ENCODE results near the gene PSD4. TPM values are rescaled to one million over a fixed set of nuclear protein-coding genes. Genes with fewer than 3 reads are reported as not detected.

The PSD4 gene
- total and polyA plus RNA-seq, 4 donors = 20.9 to 48.1 (median 29.0) TPM

- H3K27me3 ChIP-seq (ENCODE audit: control insufficient read depth in 3 of 3, insufficient read depth in 3 of 3, low read length in 2 of 3) = no peaks in the 10 kb centered on the region
- DNase-seq (peak in 2 of 3 donors; percentile 23 to 55), ATAC-seq (ENCODE audit: insufficient read depth, low FRiP score) (no peak)
- WGBS, 2 donors = 89 to 93% methylated on average over 3 of the region's 3 CpGs
- H3K4me1 ChIP-seq (ENCODE audit: control insufficient read depth in 5 of 5, insufficient read depth in 5 of 5, low read length in 5 of 5) = peaks cover 3 to 20% (median 7%) of the 10 kb centered on the region in 5 donors
- no peak overlapping the region for H3K27ac ChIP-seq (ENCODE audit: low read depth in 1 of 2, low read length in 1 of 2)
- H3K9ac ChIP-seq (ENCODE audit: insufficient read depth in 1 of 2, low read length in 2 of 2) = no peak overlapping the region
- no peak overlapping the region for H3K4me3 ChIP-seq
- TF ChIP-seq CTCF (IDR thresholded peaks at IDR 0.05; ENCODE audit: control extremely low read depth, extremely low read depth) = no peak
- H3K36me3 ChIP-seq (ENCODE audit: control insufficient read depth in 4 of 4, insufficient read depth in 4 of 4, low read length in 4 of 4) = peaks cover 0 to 4% (median 0%) of the 10 kb centered on the region in 4 donors
- H3K9me3 ChIP-seq (ENCODE audit: control insufficient read depth in 4 of 4, insufficient read depth in 3 of 4, low read length in 3 of 4) = no peaks in the 10 kb centered on the region
Measured at GRCh38 chr2:113245276-113245711, 71.5 kb downstream of the PSD4 start.

GRCh38 chr2:113246606-113247005, 72.8 kb downstream of the PSD4 start:
- no peak overlapping the region for H3K27ac ChIP-seq (ENCODE audit: low read depth in 1 of 2, low read length in 1 of 2)
- H3K9ac ChIP-seq (ENCODE audit: insufficient read depth in 1 of 2, low read length in 2 of 2) = no peak overlapping the region
- peaks cover 0 to 4% (median 0%) of the 10 kb centered on the region in 4 donors for H3K36me3 ChIP-seq (ENCODE audit: control insufficient read depth in 4 of 4, insufficient read depth in 4 of 4, low read length in 4 of 4)
- 89 to 92% methylated on average over 14 of the region's 14 CpGs for WGBS, 2 donors
- H3K4me3 ChIP-seq = no peak overlapping the region
- no peak for TF ChIP-seq CTCF (IDR thresholded peaks at IDR 0.05; ENCODE audit: control extremely low read depth, extremely low read depth)
- no peaks in the 10 kb centered on the region for H3K9me3 ChIP-seq (ENCODE audit: control insufficient read depth in 4 of 4, insufficient read depth in 3 of 4, low read length in 3 of 4)
- H3K27me3 ChIP-seq (ENCODE audit: control insufficient read depth in 3 of 3, insufficient read depth in 3 of 3, low read length in 2 of 3) = no peaks in the 10 kb centered on the region
- no peak for ATAC-seq (ENCODE audit: insufficient read depth, low FRiP score)
- DNase-seq = no peak
- H3K4me1 ChIP-seq (ENCODE audit: control insufficient read depth in 5 of 5, insufficient read depth in 5 of 5, low read length in 5 of 5) = peaks cover 0 to 10% (median 4%) of the 10 kb centered on the region in 5 donors

GRCh38 chr2:113248997-113249770, 75.4 kb downstream of the PSD4 start:
- WGBS, 2 donors = 40 to 44% methylated on average over 10 of the region's 10 CpGs
- peak; percentile 68 for ATAC-seq (ENCODE audit: insufficient read depth, low FRiP score)

More at GRCh38 chr2:113248997-113249770, 75.4 kb downstream of the PSD4 start:
- H3K9ac ChIP-seq (ENCODE audit: insufficient read depth in 1 of 2, low read length in 2 of 2) = no peak overlapping the region
- no peaks in the 10 kb centered on the region for H3K9me3 ChIP-seq (ENCODE audit: control insufficient read depth in 4 of 4, insufficient read depth in 3 of 4, low read length in 3 of 4)
- peaks cover 0 to under 1% (median 0%) of the 10 kb centered on the region in 3 donors for H3K27me3 ChIP-seq (ENCODE audit: control insufficient read depth in 3 of 3, insufficient read depth in 3 of 3, low read length in 2 of 3)
- TF ChIP-seq CTCF (IDR thresholded peaks at IDR 0.05; ENCODE audit: control extremely low read depth, extremely low read depth) = peak; percentile 86
- no peak overlapping the region for H3K4me3 ChIP-seq
- no peak overlapping the region for H3K27ac ChIP-seq (ENCODE audit: low read depth in 1 of 2, low read length in 1 of 2)
- H3K36me3 ChIP-seq (ENCODE audit: control insufficient read depth in 4 of 4, insufficient read depth in 4 of 4, low read length in 4 of 4) = peaks cover 0 to 4% (median 0%) of the 10 kb centered on the region in 4 donors
- peaks cover 0 to 10% (median 2%) of the 10 kb centered on the region in 5 donors for H3K4me1 ChIP-seq (ENCODE audit: control insufficient read depth in 5 of 5, insufficient read depth in 5 of 5, low read length in 5 of 5)
- peak; percentile 81 to 84 (median 83) for DNase-seq

Data from lung (tissue), 12 donors.